Activated CD8-positive, alpha-beta T cell treated with anti-CD3 and anti-CD28 coated beads, Interleukin-2, amount 10 ng/mL, durations not matched to agents 7 days and 5 days (primary cell): ENCODE results near the gene BMP6. TPM values are rescaled to one million over a fixed set of nuclear protein-coding genes. Genes with fewer than 3 reads are reported as not detected.

ENCODE experiments used
- ATAC-seq: fragments of 150-1000 bp; cut with Tn5 transposase; one replicate; pipeline ENCODE4 v1.10.0; 2021; ENCODE audit warnings: moderate library complexity
- CTCF ChIA-PET: fragments of 350-600 bp; sonication (Branson Sonifier 250); formaldehyde crosslinking; loops from one replicate; lab custom pipeline; 2021; ENCODE audit warnings: antibody characterized with exemption; lab: Charles Lee
- POLR2A ChIA-PET: fragments of 350-600 bp; sonication (Branson Sonifier 250); formaldehyde crosslinking; loops from one replicate; lab custom pipeline; 2021; ENCODE audit warnings: antibody characterized with exemption; lab: Charles Lee
- DNase-seq: peaks from one replicate; pipeline ENCODE4 v3.0.0-alpha.2; 2020
- H3K27ac Mint-ChIP-seq: one replicate; pipeline ENCODE4 v1.8.0; 2021; ENCODE audit warnings: mild to moderate bottlenecking, mixed read lengths
- H3K27me3 Mint-ChIP-seq: one replicate; pipeline ENCODE4 v1.8.0; 2021; ENCODE audit warnings: low read depth, mixed read lengths
- H3K36me3 Mint-ChIP-seq: one replicate; pipeline ENCODE4 v1.8.0; 2021; ENCODE audit warnings: low read depth, mixed read lengths
- H3K4me1 Mint-ChIP-seq: one replicate; pipeline ENCODE4 v1.8.0; 2021; ENCODE audit warnings: low read depth, mixed read lengths
- H3K4me3 Mint-ChIP-seq: one replicate; pipeline ENCODE4 v1.8.0; 2021; ENCODE audit warnings: mild to moderate bottlenecking, mixed read lengths
- H3K9me3 Mint-ChIP-seq: one replicate; pipeline ENCODE4 v1.8.0; 2022; ENCODE audit warnings: mixed read lengths; ENCODE audit not compliant: insufficient read depth
- total RNA-seq, 2 experiments: library from RNA; stranded (reverse); gene quantifications; one replicate each; pipeline ENCODE4 v1.2.3, GENCODE V29; 2021

Gene BMP6
- total RNA-seq, 2 experiments from 2014 or later, result not detected

- DNase-seq (no peak), ATAC-seq (no peak)
- Mint-ChIP-seq H3K4me3 (no peak overlapping the region), H3K27ac (no peak overlapping the region), H3K9me3 (peaks cover 15% of the 10 kb centered on the region), H3K4me1 (no peaks in the 10 kb centered on the region), H3K27me3 (peaks cover 4% of the 10 kb centered on the region), H3K36me3 (no peaks in the 10 kb centered on the region)
- CTCF ChIA-PET, result no interaction called here
- POLR2A ChIA-PET, result interaction anchor here (0.6 kb wide), 1 partner anchor 152 kb away, joined by 3 read pairs; no protein-coding TSS in a partner anchor
Observed at GRCh38 chr6:7848229-7848628, 122.3 kb downstream of the BMP6 start.

DNA sequence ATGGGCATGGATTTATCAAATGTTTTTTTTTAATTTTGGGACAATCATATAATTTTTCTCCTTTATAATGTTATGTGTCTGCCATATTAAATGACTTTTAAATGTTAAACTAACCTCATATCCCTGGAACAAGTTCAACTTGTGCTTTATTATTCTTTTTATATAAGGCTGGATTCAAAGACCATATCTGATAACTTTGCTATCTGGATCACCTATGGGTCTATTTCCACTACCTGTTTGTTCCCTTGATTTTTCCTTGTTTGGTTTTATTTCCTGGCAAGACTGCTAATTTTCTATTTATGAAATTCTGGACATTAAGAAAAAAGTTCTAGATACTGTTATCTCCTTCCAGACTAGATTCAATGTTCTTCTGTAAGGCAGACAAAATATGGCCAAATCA lies 125.9 kb downstream of the BMP6 start:
- ATAC-seq (no peak), DNase-seq (no peak)
- Mint-ChIP-seq H3K4me1 (no peaks in the 10 kb centered on the region), H3K27me3 (no peaks in the 10 kb centered on the region), H3K4me3 (no peak overlapping the region), H3K36me3 (no peaks in the 10 kb centered on the region), H3K27ac (no peak overlapping the region), H3K9me3 (peaks cover 17% of the 10 kb centered on the region)
- POLR2A ChIA-PET, result no interaction called here
- CTCF ChIA-PET, result interaction anchor here (0.8 kb wide), 1 partner anchor 368 kb away, joined by 3 read pairs; no protein-coding TSS in a partner anchor

DNA sequence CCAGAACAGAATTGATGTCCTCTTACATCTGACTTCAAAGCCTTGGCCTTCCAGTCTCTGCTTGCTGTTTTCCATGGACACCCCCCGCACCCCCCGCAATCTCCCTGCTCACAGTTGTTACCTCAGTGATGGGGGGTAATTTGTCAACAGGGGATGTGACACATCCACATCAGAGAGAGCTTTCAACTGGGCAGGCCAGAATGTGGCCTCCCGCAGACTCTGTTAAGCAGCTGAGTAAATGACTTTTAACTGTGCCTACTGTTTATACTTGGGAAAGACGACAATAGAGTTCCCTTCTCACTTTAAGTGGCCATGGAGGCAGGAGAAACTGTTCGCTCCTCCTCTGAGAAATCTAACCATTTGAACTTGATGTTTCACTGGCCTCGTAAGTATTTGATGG lies 133.7 kb downstream of the BMP6 start:
- no peak overlapping the region for H3K4me3 Mint-ChIP-seq
- no peaks in the 10 kb centered on the region for H3K4me1 Mint-ChIP-seq
- no peaks in the 10 kb centered on the region for H3K27me3 Mint-ChIP-seq
- ChIA-PET POLR2A (no interaction called here), CTCF (no interaction called here)
- H3K36me3 Mint-ChIP-seq, result no peaks in the 10 kb centered on the region
- no peak overlapping the region for H3K27ac Mint-ChIP-seq
- DNase-seq (no peak), ATAC-seq (no peak)
- H3K9me3 Mint-ChIP-seq, result no peaks in the 10 kb centered on the region

DNA sequence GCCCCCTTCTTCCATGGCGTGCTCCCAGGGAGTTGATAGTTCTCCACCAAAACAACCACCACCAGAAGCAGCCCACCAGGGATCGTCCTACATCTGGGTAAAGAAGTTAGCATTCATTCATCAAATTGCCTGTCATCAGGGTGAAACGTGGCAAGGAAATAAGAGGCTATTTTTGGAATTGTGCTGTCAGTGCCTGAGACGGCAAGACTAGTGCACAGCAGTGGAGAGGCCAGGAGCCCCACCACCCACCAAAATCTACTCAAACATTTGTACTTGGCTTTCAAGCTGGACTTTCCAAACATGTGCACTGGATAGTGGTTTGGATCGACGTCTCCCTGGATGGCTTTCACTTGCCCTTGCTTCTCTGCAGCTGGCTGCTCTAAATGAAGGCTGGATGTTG lies 139.9 kb downstream of the BMP6 start:
- Mint-ChIP-seq H3K27me3 (no peaks in the 10 kb centered on the region), H3K4me1 (no peaks in the 10 kb centered on the region)
- CTCF ChIA-PET, result no interaction called here

GRCh38 chr6:7866526-7866925 lies 140.6 kb downstream of the BMP6 start:
- Mint-ChIP-seq H3K27me3 (no peaks in the 10 kb centered on the region), H3K9me3 (no peaks in the 10 kb centered on the region), H3K27ac (no peak overlapping the region), H3K4me1 (no peaks in the 10 kb centered on the region), H3K4me3 (no peak overlapping the region), H3K36me3 (no peaks in the 10 kb centered on the region)
- ATAC-seq, result no peak
- CTCF ChIA-PET, result interaction anchor here (1.5 kb wide), 1 partner anchor 144 kb away, joined by 3 read pairs; no protein-coding TSS in a partner anchor
- POLR2A ChIA-PET, result no interaction called here
- no peak for DNase-seq

More for the DNA sequence above, 139.9 kb downstream of the BMP6 start:
- POLR2A ChIA-PET, result no interaction called here
- Mint-ChIP-seq H3K4me3 (no peak overlapping the region), H3K9me3 (no peaks in the 10 kb centered on the region), H3K36me3 (no peaks in the 10 kb centered on the region), H3K27ac (no peak overlapping the region)
- DNase-seq (no peak), ATAC-seq (no peak)

GRCh38 chr6:7868926-7869325 lies 143.0 kb downstream of the BMP6 start:
- no peak for DNase-seq
- POLR2A ChIA-PET, result no interaction called here
- H3K27me3 Mint-ChIP-seq, result no peaks in the 10 kb centered on the region
- no peak overlapping the region for H3K4me3 Mint-ChIP-seq
- no peak overlapping the region for H3K27ac Mint-ChIP-seq
- ATAC-seq, result no peak
- no peaks in the 10 kb centered on the region for H3K4me1 Mint-ChIP-seq
- no peaks in the 10 kb centered on the region for H3K36me3 Mint-ChIP-seq
- CTCF ChIA-PET, result no interaction called here
- no peaks in the 10 kb centered on the region for H3K9me3 Mint-ChIP-seq

- Mint-ChIP-seq H3K36me3 (peaks cover 15% of the 10 kb centered on the region), H3K4me1 (no peaks in the 10 kb centered on the region), H3K27me3 (no peaks in the 10 kb centered on the region), H3K9me3 (no peaks in the 10 kb centered on the region), H3K27ac (no peak overlapping the region), H3K4me3 (no peak overlapping the region)
- ATAC-seq (no peak), DNase-seq (no peak)
- ChIA-PET CTCF (no interaction called here), POLR2A (no interaction called here)
Observed at GRCh38 chr6:7878401-7878964, 152.6 kb downstream of the BMP6 start.

- Mint-ChIP-seq H3K27ac (no peak overlapping the region), H3K9me3 (no peaks in the 10 kb centered on the region), H3K36me3 (peaks cover 21% of the 10 kb centered on the region), H3K4me3 (no peak overlapping the region), H3K27me3 (no peaks in the 10 kb centered on the region), H3K4me1 (no peaks in the 10 kb centered on the region)
- ATAC-seq (no peak), DNase-seq (no peak)
- ChIA-PET POLR2A (no interaction called here), CTCF (no interaction called here)
Observed at GRCh38 chr6:7879043-7879442, 153.1 kb downstream of the BMP6 start.

DNA sequence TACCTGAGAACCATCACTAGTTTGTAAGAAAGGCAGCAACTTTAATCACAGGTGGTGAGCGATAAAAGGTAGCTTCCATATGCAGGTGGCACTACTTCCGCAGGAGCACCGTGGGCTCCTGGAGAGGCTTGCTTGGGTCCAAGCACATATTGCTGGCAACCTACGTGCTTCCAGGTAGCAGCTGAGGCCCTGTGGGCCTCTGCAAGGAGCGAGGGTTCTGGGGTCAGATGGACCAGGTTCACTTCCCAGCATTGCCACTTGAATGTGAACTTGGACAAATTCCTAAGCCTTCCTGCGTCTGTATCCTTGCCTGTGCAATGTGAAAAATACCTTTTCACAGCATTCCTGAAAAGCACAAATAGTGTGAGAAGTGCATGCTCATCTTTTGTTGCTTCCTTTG lies 153.7 kb downstream of the BMP6 start:
- POLR2A ChIA-PET, result no interaction called here
- Mint-ChIP-seq H3K27ac (no peak overlapping the region), H3K4me1 (no peaks in the 10 kb centered on the region), H3K4me3 (no peak overlapping the region), H3K27me3 (no peaks in the 10 kb centered on the region), H3K36me3 (peaks cover 26% of the 10 kb centered on the region), H3K9me3 (no peaks in the 10 kb centered on the region)
- DNase-seq, result no peak
- no peak for ATAC-seq
- CTCF ChIA-PET, result no interaction called here

DNA sequence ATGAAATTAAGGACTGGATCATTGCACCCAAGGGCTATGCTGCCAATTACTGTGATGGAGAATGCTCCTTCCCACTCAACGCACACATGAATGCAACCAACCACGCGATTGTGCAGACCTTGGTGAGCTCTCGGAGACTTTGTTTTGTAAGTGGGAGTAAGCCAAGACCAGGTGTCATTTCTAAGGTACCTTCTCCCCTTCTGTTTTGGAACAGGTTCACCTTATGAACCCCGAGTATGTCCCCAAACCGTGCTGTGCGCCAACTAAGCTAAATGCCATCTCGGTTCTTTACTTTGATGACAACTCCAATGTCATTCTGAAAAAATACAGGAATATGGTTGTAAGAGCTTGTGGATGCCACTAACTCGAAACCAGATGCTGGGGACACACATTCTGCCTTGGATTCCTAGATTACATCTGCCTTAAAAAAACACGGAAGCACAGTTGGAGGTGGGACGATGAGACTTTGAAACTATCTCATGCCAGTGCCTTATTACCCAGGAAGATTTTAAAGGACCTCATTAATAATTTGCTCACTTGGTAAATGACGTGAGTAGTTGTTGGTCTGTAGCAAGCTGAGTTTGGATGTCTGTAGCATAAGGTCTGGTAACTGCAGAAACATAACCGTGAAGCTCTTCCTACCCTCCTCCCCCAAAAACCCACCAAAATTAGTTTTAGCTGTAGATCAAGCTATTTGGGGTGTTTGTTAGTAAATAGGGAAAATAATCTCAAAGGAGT lies 154.2 kb downstream of the BMP6 start:
- peaks cover 32% of the 10 kb centered on the region for H3K36me3 Mint-ChIP-seq
- no peaks in the 10 kb centered on the region for H3K27me3 Mint-ChIP-seq
- no peak overlapping the region for H3K4me3 Mint-ChIP-seq
- ATAC-seq (no peak), DNase-seq (no peak)
- ChIA-PET CTCF (no interaction called here), POLR2A (no interaction called here)
- no peaks in the 10 kb centered on the region for H3K4me1 Mint-ChIP-seq
- no peak overlapping the region for H3K27ac Mint-ChIP-seq
- no peaks in the 10 kb centered on the region for H3K9me3 Mint-ChIP-seq

GRCh38 chr6:7880718-7881107 lies 154.8 kb downstream of the BMP6 start:
- ATAC-seq (no peak), DNase-seq (no peak)
- no peaks in the 10 kb centered on the region for H3K4me1 Mint-ChIP-seq
- H3K27me3 Mint-ChIP-seq, result no peaks in the 10 kb centered on the region
- CTCF ChIA-PET, result no interaction called here
- H3K9me3 Mint-ChIP-seq, result no peaks in the 10 kb centered on the region
- no peak overlapping the region for H3K4me3 Mint-ChIP-seq
- peaks cover 36% of the 10 kb centered on the region for H3K36me3 Mint-ChIP-seq
- POLR2A ChIA-PET, result no interaction called here
- no peak overlapping the region for H3K27ac Mint-ChIP-seq

DNA sequence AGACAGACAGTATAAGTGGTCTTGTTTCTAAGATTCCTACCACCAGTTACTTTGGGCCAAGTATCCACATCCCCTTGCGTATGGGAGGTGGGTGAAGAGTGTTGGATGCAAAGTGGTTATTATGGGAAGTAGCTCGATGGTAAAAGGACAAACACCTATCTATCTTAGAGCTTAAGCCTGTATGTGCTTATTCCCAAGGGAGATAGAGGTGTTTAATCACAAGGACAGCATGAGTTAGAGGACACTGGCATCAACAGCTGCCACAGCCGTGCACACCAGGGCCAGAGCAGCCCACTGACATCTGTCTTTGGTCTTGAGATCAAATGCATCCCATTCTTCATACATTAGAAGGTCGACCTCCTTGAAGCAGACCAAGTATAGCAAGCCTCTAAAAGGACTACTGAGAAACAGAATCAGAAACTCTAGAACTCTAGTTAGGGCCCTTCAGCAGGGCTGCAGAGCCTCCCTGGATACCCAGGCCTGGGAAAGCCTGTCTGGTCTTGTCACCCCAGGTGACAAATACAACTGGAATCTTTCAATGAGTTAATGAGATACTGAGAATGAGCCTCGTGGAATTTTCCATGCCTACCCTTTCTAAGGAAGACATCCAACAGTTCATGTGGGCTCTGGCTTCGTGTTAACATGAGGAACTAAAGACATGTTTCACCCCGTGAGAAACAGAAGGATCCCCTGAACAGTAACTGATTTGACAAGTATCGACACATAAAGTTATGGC lies 156.0 kb downstream of the BMP6 start:
- Mint-ChIP-seq H3K4me3 (no peak overlapping the region), H3K27ac (no peak overlapping the region), H3K4me1 (no peaks in the 10 kb centered on the region), H3K27me3 (no peaks in the 10 kb centered on the region), H3K36me3 (peaks cover 40% of the 10 kb centered on the region), H3K9me3 (no peaks in the 10 kb centered on the region)
- ATAC-seq, result no peak
- DNase-seq, result no peak
- ChIA-PET POLR2A (no interaction called here), CTCF (no interaction called here)
